Measurements from ENCODE around the gene EIF4A3.

Gene EIF4A3

DNA sequence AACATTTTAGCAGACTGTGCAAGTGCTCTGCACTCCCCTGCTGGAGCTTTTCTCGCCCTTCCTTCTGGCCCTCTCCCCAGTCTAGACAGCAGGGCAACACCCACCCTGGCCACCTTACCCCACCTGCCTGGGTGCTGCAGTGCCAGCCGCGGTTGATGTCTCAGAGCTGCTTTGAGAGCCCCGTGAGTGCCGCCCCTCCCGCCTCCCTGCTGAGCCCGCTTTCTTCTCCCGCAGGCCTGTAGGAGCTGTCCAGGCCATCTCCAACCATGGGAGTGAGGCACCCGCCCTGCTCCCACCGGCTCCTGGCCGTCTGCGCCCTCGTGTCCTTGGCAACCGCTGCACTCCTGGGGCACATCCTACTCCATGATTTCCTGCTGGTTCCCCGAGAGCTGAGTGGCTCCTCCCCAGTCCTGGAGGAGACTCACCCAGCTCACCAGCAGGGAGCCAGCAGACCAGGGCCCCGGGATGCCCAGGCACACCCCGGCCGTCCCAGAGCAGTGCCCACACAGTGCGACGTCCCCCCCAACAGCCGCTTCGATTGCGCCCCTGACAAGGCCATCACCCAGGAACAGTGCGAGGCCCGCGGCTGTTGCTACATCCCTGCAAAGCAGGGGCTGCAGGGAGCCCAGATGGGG is 42.5 kb downstream of the EIF4A3 start:
- in situ Hi-C loops (cut with MboI; ENCODE audit: low sequenced_read_pairs, unreplicated experiment), result no loop called here

DNA sequence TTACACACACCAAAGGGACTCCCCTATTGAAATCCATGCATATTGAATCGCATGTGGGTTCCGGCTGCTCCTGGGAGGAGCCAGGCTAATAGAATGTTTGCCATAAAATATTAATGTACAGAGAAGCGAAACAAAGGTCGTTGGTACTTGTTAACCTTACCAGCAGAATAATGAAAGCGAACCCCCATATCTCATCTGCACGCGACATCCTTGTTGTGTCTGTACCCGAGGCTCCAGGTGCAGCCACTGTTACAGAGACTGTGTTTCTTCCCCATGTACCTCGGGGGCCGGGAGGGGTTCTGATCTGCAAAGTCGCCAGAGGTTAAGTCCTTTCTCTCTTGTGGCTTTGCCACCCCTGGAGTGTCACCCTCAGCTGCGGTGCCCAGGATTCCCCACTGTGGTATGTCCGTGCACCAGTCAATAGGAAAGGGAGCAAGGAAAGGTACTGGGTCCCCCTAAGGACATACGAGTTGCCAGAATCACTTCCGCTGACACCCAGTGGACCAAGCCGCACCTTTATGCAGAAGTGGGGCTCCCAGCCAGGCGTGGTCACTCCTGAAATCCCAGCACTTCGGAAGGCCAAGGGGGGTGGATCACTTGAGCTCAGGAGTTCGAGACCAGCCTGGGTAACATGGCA is 43.4 kb downstream of the EIF4A3 start:
- TF ChIP-seq, protein P1, sequence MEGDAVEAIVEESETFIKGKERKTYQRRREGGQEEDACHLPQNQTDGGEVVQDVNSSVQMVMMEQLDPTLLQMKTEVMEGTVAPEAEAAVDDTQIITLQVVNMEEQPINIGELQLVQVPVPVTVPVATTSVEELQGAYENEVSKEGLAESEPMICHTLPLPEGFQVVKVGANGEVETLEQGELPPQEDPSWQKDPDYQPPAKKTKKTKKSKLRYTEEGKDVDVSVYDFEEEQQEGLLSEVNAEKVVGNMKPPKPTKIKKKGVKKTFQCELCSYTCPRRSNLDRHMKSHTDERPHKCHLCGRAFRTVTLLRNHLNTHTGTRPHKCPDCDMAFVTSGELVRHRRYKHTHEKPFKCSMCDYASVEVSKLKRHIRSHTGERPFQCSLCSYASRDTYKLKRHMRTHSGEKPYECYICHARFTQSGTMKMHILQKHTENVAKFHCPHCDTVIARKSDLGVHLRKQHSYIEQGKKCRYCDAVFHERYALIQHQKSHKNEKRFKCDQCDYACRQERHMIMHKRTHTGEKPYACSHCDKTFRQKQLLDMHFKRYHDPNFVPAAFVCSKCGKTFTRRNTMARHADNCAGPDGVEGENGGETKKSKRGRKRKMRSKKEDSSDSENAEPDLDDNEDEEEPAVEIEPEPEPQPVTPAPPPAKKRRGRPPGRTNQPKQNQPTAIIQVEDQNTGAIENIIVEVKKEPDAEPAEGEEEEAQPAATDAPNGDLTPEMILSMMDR (IDR thresholded peaks at IDR 0.05; ENCODE audit: borderline replicate concordance, control extremely low read depth, extremely low read depth, insufficient read depth, missing control alignments), result no peak
- in situ Hi-C loops (cut with MboI; ENCODE audit: low sequenced_read_pairs, unreplicated experiment), result no loop called here
- no peak for DNase-seq (ENCODE audit: low spot score)

More for the DNA sequence above, 42.5 kb downstream of the EIF4A3 start:
- DNase-seq (ENCODE audit: low spot score), result no peak
- TF ChIP-seq, protein P1 (IDR thresholded peaks at IDR 0.05; ENCODE audit: borderline replicate concordance, control extremely low read depth, extremely low read depth, insufficient read depth, missing control alignments), result no peak

DNA sequence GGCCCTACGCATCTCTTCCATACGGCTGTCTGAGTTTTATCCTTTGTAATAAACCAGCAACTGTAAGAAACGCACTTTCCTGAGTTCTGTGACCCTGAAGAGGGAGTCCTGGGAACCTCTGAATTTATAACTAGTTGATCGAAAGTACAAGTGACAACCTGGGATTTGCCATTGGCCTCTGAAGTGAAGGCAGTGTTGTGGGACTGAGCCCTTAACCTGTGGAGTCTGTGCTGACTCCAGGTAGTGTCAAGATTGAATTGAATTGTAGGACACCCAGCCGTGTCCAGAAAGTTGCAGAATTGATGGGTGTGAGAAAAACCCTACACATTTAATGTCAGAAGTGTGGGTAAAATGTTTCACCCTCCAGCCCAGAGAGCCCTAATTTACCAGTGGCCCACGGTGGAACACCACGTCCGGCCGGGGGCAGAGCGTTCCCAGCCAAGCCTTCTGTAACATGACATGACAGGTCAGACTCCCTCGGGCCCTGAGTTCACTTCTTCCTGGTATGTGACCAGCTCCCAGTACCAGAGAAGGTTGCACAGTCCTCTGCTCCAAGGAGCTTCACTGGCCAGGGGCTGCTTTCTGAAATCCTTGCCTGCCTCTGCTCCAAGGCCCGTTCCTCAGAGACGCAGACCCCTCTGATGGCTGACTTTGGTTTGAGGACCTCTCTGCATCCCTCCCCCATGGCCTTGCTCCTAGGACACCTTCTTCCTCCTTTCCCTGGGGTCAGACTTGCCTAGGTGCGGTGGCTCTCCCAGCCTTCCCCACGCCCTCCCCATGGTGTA is 44.1 kb downstream of the EIF4A3 start:
- DNase-seq (ENCODE audit: low spot score), result no peak
- TF ChIP-seq, protein P1 (IDR thresholded peaks at IDR 0.05; ENCODE audit: borderline replicate concordance, control extremely low read depth, extremely low read depth, insufficient read depth, missing control alignments), result no peak
- in situ Hi-C loops (cut with MboI; ENCODE audit: low sequenced_read_pairs, unreplicated experiment), result no loop called here

DNA sequence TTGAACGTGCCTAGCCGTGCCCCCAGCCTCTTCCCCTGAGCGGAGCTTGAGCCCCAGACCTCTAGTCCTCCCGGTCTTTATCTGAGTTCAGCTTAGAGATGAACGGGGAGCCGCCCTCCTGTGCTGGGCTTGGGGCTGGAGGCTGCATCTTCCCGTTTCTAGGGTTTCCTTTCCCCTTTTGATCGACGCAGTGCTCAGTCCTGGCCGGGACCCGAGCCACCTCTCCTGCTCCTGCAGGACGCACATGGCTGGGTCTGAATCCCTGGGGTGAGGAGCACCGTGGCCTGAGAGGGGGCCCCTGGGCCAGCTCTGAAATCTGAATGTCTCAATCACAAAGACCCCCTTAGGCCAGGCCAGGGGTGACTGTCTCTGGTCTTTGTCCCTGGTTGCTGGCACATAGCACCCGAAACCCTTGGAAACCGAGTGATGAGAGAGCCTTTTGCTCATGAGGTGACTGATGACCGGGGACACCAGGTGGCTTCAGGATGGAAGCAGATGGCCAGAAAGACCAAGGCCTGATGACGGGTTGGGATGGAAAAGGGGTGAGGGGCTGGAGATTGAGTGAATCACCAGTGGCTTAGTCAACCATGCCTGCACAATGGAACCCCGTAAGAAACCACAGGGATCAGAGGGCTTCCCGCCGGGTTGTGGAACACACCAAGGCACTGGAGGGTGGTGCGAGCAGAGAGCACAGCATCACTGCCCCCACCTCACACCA is 44.8 kb downstream of the EIF4A3 start:
- DNase-seq (ENCODE audit: low spot score), result peak; percentile 61
- TF ChIP-seq, protein P1 (IDR thresholded peaks at IDR 0.05; ENCODE audit: borderline replicate concordance, control extremely low read depth, extremely low read depth, insufficient read depth, missing control alignments), result no peak
- in situ Hi-C loops (cut with MboI; ENCODE audit: low sequenced_read_pairs, unreplicated experiment), result no loop called here

DNA sequence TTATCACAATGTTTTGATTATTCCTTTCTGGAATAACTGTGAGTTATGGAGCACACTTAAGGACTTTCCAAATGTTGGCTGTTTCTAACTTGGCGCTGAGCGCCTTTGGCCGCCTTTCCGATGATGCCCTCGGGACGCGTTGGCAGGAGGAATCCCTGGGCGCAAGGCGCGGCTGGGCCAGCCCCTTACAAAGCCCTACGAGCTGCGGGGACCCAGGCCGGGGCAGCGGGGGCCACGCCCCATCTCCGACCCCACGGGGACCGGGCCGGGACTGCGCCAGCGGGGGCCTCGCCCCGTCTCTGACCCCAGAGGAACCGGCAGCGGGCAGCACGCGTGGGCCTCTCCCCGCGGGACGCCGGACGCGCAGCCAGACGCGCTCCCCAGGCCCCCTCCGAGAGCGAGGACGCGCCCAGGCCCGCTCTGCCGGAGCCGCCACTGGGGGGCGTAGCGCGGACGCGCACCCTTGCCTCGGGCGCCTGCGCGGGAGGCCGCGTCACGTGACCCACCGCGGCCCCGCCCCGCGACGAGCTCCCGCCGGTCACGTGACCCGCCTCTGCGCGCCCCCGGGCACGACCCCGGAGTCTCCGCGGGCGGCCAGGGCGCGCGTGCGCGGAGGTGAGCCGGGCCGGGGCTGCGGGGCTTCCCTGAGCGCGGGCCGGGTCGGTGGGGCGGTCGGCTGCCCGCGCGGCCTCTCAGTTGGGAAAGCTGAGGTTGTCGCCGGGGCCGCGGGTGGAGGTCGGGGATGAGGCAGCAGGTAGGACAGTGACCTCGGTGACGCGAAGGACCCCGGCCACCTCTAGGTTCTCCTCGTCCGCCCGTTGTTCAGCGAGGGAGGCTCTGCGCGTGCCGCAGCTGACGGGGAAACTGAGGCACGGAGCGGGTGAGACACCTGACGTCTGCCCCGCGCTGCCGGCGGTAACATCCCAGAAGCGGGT is 45.6 kb downstream of the EIF4A3 start, which contains the start of gene GAA:
GAA (plus strand) TSS at position 571 of the 935 bp plus-strand sequence. CDS start 3,006 bp downstream, outside the sequence.
- TF ChIP-seq, protein P1 (IDR thresholded peaks at IDR 0.05; ENCODE audit: borderline replicate concordance, control extremely low read depth, extremely low read depth, insufficient read depth, missing control alignments), result peak; percentile 97
- DNase-seq (ENCODE audit: low spot score), result peak; percentile 100
- in situ Hi-C loops (cut with MboI; ENCODE audit: low sequenced_read_pairs, unreplicated experiment), result no loop called here

Data from GM13976 (cell line).